GM18868 (cell line): ENCODE data around the gene SCEL.
A peak's percentile ranks its signal among the peaks of the same experiment; 100 is the strongest.

ENCODE experiments used
- ATAC-seq: cut with Tn5 transposase; IDR thresholded peaks from one replicate; pipeline ENCODE4 v1.9.1; 2021; ENCODE audit warnings: mild to moderate bottlenecking, moderate library complexity; ENCODE audit not compliant: unreplicated experiment

Gene SCEL

GRCh38 chr13:77519808-77520207 is 15.7 kb upstream of the SCEL start:
- ATAC-seq: no peak

DNA sequence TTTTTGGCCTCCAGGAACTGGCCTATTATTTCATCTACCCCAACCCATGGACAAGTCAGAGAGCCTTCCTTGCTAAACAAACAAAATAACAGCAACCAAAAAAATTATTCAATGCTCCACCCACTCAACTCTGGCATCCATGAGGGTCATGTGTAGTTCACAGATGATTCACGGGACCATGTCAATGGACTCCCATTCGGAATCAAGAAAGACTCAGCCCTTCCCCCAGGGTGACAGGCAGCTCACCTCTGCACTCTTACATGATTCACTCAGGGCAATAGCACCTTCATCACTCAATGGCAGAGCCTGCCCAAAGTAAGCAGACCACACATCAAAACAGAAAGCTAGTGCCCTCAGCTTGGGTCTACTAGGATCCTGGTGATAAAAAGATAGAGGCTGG is 14.3 kb upstream of the SCEL start:
- no peak for ATAC-seq

DNA sequence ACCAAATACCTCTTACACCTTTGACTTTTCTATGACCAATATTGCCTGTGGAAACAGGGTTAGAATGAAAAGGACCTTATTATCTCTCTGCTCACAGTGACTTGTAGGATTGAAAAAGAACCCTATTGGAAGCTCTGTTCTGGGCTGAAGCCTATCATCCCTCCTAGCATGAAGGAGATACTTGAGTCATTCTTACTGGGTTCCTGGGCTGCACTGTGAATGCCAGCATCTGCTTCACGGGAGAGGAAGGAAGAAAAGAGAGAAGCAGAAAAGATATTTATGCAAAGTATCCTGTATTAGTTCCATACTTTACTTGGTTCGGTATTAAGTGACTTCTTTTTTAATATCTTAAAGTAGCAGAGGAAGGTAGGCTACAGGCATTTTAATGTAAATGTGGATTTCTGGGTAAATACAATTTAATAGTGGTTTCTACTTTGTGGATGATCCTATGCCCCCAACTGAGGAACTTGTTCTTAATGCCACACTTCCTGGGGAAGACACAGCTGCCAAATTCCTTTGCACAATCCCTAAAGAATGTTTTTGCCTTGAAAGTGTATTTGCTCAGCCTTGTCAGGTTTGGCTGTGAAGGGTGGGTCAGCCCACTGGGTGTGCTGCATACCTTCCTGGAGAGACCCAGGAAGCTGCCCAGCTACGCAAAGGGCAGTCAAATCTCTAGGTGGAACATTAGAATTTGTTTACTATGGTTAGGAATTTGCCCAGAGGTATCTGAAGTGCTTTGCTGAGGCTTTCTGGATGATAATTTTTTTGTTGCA is 13.7 kb upstream of the SCEL start:
- ATAC-seq: no peak

DNA sequence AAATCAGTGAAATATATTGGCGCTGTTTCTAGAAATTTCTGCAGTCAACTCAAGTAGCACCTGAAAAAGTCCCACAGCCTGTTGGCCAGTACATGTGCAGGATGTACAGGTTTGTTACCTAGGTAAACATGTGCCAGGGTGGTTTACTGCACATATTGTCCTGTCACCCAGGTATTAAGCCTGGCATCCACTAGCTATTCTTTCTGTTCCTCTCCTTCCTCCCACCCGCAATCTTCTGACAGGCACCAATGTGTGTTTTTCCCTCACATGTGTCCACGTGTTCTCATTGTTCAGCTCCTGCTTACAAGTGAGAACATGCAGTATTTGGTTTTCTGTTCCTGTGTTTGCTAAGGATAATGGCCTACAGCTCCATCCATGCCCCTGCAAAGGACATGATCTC is 13.1 kb upstream of the SCEL start:
- no peak for ATAC-seq

DNA sequence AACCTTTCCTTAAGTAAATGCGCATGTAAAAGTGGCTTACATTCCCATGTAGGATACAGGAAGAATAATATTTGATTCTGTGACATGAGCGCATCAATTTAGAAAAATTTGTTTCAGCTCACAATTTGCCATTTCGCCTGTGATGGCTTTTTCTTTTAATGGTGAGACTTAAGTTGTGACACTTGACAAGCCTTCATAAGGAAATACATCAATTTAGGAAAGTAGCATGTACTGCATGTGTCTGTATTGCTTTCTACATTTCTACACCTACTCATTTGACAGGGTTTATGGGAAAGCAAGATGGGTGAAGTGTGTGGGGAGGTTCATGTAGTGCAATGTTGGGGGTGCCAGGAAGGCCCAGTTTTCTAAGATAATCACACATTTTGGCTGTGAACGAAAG is 12.1 kb upstream of the SCEL start:
- no peak for ATAC-seq

DNA sequence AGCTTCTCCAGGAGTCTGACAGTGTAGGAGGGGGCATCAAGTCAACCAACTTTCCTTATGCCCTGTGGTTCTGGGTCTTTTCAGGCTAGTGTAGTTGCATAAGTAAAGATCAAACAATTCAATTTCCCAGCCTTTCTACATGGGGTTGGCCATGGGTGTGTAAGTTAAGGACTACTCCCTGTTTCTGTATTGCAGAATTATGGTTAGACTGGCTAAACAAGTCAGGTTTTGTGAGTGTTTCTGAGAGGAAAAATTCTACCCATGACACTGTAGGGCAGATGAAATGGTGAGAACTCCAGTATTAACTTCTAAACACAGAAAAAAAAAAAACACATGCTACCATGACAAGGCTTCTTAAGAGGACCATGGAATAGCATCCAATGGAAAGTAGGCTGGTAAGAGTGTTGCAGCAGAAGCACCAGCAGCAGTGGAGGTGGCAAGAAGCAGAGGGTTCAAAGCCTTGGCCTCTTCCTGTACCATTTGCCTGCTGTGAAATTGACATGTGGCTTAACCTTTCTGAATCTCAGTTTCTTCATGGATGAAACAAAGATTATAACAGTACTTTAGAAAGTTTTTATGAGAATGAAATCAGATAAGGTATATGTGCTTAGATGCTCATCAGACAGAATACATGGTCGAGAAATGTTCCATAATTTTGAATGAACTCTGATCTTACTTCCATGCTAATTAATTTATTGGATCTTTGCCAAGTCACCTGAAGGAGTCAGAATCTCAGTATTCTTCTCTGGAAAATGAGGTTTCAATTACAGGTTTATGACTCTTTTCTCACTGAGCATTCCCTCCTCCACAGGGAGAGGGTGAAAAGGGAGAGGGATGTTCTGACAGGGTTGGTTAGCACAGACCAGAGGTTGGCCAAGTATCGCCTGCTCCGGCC is 11.4 kb upstream of the SCEL start:
- no peak for ATAC-seq

DNA sequence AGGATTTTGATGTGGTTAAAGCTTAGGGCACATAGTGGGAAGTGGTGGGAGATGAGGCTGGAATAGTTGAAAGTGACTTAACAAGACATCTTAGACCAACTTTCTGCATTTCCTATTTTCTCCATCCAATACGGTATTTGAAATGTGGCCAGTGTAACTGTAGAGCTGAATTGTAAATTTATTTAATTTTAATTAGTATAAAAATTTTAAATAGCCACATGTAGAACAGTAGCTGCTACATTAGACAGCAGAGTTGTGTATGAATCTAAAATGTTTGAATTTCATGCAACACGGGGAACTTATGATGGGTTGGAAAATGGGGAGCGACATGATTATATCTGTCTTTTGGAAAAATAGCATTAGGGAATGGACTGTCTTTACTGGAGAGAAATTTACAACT is 7.1 kb upstream of the SCEL start:
- no peak for ATAC-seq

DNA sequence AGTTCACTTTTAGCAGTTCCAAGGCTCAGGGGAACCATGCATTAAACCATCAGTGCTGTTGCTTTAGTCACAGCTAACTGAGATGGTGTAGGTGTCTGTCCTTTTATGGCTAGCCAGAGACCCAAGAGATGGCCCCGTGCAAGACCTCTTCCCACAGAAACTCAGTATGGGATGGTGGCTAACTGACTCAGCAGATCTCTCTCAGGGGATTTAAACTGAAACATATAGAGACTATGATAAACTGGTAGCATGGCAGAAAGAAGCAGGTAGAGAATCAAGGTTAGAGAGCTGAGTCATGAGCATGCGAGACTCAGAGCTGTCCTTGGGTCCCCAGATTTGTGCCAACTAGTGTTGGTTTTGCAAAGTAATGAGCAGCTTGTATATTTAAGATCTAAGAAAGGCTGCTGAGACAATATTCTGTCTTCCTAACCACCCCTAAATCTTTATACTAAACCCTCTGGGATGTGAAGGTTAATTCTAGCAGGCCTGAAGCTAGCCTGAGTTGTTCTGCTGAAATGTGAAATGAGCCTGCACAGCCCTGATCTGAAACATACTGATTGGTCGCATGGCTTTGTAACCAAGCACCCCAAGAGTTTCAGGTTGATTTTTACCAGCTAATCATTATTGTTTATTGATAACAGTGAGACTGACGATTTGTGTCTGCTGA is 6.5 kb upstream of the SCEL start:
- peak; percentile 93 for ATAC-seq

- no peak for ATAC-seq
Measured at GRCh38 chr13:77529501-77529840, 6.0 kb upstream of the SCEL start.

DNA sequence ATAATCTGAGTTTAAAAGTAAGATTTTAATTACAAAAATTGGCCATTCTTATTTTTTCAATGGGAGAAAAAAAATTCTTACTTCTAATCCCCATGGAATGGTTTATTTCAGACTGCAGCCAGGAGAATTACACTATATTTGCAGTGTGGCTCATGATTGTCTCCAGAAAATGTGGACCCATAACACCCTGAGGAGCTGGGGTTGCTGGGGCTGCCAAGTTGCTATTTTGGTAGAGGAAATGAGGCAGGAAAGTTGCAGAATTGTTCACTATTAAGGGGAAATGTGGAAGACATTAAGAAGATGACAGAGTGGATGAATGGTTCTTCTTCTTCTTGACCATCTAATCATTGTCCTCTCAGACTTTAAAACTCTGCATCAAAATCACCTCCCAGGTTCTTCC is 4.6 kb upstream of the SCEL start:
- ATAC-seq: no peak

GRCh38 chr13:77532983-77533382 is 2.5 kb upstream of the SCEL start:
- ATAC-seq: no peak

DNA sequence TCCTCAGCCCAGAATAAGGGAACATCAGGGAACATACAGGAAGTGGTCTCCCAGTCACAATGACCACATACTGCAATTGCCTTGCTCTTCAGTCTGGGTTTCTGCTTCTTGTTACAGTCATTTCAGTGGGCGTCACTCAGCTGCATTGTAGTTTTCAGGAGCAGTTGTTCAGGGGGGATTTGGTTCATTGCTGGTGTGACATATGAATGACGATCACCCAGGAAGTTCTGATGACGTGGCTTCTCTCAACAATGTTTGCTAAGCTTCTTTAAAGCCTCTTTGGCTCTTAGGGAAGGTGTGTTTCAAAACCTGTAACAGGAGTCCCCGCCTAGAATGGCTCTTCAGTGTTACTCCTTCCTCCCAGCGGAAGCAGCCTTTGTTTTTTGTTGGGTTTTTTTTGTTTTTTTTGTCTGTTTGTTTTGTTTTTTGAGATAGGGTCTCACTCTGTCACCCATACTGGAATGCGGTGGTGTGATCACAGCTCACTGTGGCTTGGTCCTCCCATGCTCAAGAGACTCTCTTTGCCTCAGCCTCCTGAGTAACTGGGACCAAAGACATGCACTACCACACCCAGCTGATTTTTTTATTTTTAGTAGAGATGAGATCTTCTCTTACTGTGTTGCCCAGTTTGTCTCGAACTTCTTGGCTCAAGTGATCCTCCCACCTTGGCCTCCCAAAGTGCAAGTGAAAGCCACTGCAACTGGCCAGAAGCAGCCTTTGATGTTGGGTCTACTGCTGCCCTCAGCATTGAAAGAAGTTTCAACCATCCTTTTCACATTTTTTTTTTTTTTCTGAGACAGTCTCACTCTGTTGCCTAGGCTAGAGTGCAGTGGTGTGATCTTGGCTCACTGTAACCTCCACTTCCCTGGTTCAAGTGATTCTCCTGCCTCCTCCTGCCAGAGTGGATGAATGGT is 1.4 kb upstream of the SCEL start:
- peak; percentile 35 for ATAC-seq

GRCh38 chr13:77536358-77536757 is 852 bp downstream of the SCEL start:
- no peak for ATAC-seq

DNA sequence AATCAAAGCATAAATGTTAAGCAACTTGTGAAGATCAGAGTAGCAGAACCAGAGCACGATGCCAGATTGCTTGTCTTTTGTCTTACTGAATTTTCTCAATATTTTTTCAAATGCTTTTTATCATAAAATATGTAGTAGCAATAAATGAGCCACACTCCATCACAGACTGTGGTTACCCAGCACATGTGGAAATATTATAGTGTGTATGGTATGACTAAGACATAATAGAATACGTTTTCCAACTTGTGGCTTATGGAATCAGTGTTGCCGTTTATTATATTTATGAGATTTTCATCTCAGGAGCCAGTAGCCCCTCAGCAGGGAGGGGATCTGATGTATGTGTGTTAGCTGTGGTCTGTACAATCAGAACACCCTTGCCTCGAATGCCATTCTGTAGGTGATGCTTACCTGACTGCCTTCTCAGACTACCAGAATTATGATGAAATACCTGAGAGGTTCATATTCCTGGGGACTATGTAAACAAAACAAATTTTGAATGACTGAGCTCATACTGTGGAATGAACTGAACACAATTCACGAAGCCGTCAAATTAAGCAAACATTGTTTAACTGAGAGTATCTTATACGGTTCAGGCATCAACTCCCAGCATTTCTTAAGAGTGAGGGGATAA is 1.9 kb downstream of the SCEL start:
- ATAC-seq: no peak

- ATAC-seq: no peak
Measured at GRCh38 chr13:77543711-77544110, 8.2 kb downstream of the SCEL start.

DNA sequence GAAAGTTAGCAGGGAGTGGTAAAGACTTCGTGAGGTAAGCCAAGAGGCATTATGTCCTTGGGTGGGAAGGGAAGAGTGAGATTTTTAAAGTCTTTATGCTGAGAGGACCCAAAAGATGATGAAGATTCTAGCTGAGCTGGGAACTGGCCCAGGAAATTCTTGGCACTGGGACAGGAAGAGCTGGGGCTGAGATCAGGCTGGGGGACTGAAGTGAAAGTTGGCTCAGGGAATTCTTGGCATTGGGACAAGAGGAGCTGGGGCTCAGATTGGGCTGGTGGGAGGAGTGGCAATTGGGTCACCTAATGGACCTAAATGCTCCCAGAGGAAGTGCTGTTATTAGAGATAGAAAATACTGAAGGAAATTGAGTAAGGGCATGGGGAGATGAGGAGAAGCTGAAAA is 8.8 kb downstream of the SCEL start:
- no peak for ATAC-seq

DNA sequence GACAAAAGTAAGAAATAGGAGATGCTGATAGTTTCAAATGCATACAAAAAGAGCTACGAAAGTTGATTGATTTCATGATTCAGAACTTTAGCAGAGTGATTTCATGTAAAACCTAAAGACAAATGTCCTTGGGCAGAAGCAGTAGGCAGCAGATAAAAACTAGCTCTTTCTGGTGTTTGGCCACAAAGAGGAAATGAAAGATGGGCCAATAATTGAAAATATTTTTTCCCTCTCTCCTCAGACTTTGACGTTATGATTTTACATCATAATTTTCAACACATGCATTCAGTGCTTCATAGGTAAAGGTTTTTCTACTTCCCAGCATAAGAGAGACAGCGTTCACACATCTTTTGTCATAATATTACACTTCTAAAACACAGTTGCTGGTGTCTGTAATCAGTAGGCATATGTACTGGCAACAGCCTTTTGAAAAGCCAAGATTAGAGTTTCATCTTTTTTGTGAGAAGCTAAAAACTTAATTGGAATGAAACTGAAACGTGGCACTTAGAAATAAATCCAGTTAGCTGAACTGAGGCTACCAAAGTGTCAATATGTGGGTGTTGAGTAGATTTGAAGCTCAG is 9.3 kb downstream of the SCEL start:
- peak; percentile 69 for ATAC-seq

DNA sequence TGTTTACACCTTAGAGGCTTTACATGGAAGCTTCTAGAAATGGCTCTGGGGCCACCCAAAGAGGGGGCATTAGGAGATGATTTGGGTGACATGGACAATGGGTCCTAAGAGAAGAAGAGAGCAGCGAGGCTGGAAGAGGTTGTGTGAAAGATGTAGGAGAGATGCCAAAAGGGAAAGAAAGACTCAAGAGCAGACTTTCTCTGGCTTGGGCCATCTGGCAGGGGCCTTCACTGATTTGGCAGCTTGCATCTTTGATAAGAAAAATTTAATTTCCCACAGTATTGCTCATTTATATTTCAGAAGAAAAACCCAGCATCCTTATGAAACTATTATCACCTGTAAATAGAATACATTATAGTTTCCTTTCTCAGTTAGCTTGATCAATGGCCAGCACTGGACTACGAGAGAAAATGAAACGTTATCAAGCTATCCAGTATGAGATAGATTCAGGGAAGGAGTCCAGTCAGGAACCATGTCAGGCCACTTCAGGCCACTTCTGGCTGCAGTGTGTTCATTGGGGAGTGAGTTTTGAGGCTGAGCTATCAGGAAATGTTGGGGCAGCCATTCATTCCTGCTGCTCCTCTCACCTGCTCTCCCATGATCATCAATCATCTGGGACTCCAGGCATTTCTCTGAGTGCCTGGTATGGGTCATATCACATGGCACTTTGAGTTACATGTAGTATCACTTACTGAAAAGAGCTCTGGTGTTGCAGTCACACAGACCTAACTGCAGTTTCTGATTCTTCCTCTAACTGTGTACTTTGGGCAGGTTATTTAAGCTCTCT is 10.3 kb downstream of the SCEL start:
- no peak for ATAC-seq

- ATAC-seq: peak; percentile 60
Measured at GRCh38 chr13:77548095-77548494, 12.6 kb downstream of the SCEL start.
